ENCODE measurements around the gene CTSK. TPM values are rescaled to one million over a fixed set of nuclear protein-coding genes. Genes with fewer than 3 reads are reported as not detected.

The CTSK gene
- total and polyA plus RNA-seq, 2 of the 13 experiments (the other 11 are each of a cell fraction or from before 2014, with no cell fraction given) = 1.4 to 6.3 TPM

DNA sequence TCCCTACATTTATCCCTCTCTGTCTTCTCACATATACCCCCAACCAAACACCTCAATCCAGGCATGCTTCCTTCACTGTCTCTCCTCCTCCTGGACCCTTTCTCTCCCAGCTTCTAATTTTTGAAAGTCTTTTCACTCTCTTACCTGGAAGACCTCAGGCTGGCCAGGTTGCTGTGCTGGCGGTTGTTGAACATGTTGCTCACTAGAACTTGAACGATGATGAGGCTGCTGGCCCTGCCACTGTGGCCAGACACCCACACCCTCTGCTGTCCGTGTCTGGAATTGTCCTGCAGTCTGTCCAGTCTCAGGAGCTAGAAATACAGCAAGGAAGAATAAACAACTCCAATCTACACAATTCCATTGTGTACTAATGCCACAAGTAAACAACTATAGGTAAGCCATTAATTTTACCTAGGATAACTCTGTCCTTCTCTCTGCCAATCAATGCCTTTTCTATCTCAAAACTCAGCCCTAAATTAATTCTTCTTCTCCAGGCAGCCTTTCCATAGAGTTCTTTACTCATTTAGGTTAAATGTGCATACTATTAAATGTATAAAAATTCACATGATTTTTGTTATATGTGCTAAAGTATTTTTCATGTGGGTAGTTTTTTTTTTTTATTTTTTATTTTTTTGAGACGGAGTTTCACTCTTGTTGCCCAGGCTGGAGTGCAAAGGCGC is 5.1 kb upstream of the CTSK start (continued):
- TF ChIP-seq, protein P1, sequence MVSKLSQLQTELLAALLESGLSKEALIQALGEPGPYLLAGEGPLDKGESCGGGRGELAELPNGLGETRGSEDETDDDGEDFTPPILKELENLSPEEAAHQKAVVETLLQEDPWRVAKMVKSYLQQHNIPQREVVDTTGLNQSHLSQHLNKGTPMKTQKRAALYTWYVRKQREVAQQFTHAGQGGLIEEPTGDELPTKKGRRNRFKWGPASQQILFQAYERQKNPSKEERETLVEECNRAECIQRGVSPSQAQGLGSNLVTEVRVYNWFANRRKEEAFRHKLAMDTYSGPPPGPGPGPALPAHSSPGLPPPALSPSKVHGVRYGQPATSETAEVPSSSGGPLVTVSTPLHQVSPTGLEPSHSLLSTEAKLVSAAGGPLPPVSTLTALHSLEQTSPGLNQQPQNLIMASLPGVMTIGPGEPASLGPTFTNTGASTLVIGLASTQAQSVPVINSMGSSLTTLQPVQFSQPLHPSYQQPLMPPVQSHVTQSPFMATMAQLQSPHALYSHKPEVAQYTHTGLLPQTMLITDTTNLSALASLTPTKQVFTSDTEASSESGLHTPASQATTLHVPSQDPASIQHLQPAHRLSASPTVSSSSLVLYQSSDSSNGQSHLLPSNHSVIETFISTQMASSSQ (IDR thresholded peaks at IDR 0.05; ENCODE audit: low read depth) = no peak
- TF ChIP-seq, protein P1 (CRISPR knock-in tag; IDR thresholded peaks at IDR 0.05; ENCODE audit: borderline replicate concordance) = no peak
- TF ChIP-seq SAP130 (CRISPR knock-in tag; IDR thresholded peaks at IDR 0.05; ENCODE audit: low read depth) (0 out of 2 replicates have a peak, but pooled peaks have one; percentile 17), ZFP91 (CRISPR knock-in tag; IDR thresholded peaks at IDR 0.05; ENCODE audit: borderline replicate concordance) (no peak), TRIM22 (IDR thresholded peaks at IDR 0.05) (no peak), DRAP1 (CRISPR knock-in tag; IDR thresholded peaks at IDR 0.05) (0 out of 2 replicates have a peak, but pooled peaks have one; percentile 21), KMT2B (CRISPR knock-in tag; IDR thresholded peaks at IDR 0.05) (no peak), ELF3 (CRISPR knock-in tag; IDR thresholded peaks at IDR 0.05) (no peak), PHF21A (CRISPR knock-in tag; IDR thresholded peaks at IDR 0.05) (no peak), BCL6 (CRISPR knock-in tag; IDR thresholded peaks at IDR 0.05) (no peak), PTBP1 (IDR thresholded peaks at IDR 0.05; ENCODE audit: low read depth, low read length, poor library complexity, severe bottlenecking) (no peak), CTCF (CRISPR knock-in tag; IDR thresholded peaks at IDR 0.05) (peak; percentile 84), ELF4 (CRISPR knock-in tag; IDR thresholded peaks at IDR 0.05; ENCODE audit: borderline replicate concordance) (no peak)
- TF ChIP-seq, protein P2, sequence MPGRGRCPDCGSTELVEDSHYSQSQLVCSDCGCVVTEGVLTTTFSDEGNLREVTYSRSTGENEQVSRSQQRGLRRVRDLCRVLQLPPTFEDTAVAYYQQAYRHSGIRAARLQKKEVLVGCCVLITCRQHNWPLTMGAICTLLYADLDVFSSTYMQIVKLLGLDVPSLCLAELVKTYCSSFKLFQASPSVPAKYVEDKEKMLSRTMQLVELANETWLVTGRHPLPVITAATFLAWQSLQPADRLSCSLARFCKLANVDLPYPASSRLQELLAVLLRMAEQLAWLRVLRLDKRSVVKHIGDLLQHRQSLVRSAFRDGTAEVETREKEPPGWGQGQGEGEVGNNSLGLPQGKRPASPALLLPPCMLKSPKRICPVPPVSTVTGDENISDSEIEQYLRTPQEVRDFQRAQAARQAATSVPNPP (CRISPR knock-in tag; IDR thresholded peaks at IDR 0.05) = no peak
- TF ChIP-seq, protein P3, sequence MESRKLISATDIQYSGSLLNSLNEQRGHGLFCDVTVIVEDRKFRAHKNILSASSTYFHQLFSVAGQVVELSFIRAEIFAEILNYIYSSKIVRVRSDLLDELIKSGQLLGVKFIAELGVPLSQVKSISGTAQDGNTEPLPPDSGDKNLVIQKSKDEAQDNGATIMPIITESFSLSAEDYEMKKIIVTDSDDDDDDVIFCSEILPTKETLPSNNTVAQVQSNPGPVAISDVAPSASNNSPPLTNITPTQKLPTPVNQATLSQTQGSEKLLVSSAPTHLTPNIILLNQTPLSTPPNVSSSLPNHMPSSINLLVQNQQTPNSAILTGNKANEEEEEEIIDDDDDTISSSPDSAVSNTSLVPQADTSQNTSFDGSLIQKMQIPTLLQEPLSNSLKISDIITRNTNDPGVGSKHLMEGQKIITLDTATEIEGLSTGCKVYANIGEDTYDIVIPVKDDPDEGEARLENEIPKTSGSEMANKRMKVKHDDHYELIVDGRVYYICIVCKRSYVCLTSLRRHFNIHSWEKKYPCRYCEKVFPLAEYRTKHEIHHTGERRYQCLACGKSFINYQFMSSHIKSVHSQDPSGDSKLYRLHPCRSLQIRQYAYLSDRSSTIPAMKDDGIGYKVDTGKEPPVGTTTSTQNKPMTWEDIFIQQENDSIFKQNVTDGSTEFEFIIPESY (CRISPR knock-in tag; IDR thresholded peaks at IDR 0.05) = peak; percentile 69

Measured in HepG2 (cell line).